HG03520 (cell line): ENCODE measurements around the gene FKBP5.
"Not testable (repeated sequence)": the region's sequence is repeated elsewhere in the genome, so short reads cannot be mapped to it uniquely, and the experiment has no call there.

Experiments
- ATAC-seq: cut with Tn5 transposase; IDR thresholded peaks from one replicate; pipeline ENCODE4 v1.9.1; 2021; ENCODE audit warnings: mild to moderate bottlenecking, moderate library complexity; ENCODE audit not compliant: unreplicated experiment

The FKBP5 gene

GRCh38 chr6:35688605-35689322, at the start of gene FKBP5:
FKBP5 (minus strand) TSS chr6:35688915; CDS start chr6:35642824, 46,091 bp downstream.
- peak; percentile 77 for ATAC-seq

GRCh38 chr6:35737413-35738211, 48.9 kb upstream of the FKBP5 start:
- no peak for ATAC-seq

- ATAC-seq: no peak
Measured at GRCh38 chr6:35736982-35737412, 48.3 kb upstream of the FKBP5 start, which contains the start of gene ARMC12. ARMC12 (plus strand) TSS chr6:35737032; CDS start chr6:35737109, 77 bp downstream.

GRCh38 chr6:35736253-35736894, 47.7 kb upstream of the FKBP5 start:
- ATAC-seq: no peak

- no peak for ATAC-seq
Measured at GRCh38 chr6:35735452-35735851, 46.7 kb upstream of the FKBP5 start.

GRCh38 chr6:35734319-35734718, 45.6 kb upstream of the FKBP5 start:
- ATAC-seq: not testable (repeated sequence)

GRCh38 chr6:35733633-35734032, 44.9 kb upstream of the FKBP5 start:
- no peak for ATAC-seq

- peak; percentile 36 for ATAC-seq
Measured at GRCh38 chr6:35731736-35732532, 43.2 kb upstream of the FKBP5 start.

- peak; percentile 37 for ATAC-seq
Measured at GRCh38 chr6:35731414-35731735, 42.7 kb upstream of the FKBP5 start.

GRCh38 chr6:35730745-35731413, 42.2 kb upstream of the FKBP5 start:
- no peak for ATAC-seq

GRCh38 chr6:35729722-35730121, 41.0 kb upstream of the FKBP5 start:
- ATAC-seq: no peak

- no peak for ATAC-seq
Measured at GRCh38 chr6:35728683-35729678, 40.3 kb upstream of the FKBP5 start.

GRCh38 chr6:35727935-35728682, 39.4 kb upstream of the FKBP5 start:
- peak; percentile 41 for ATAC-seq

GRCh38 chr6:35727231-35727934, 38.7 kb upstream of the FKBP5 start:
- peak; percentile 15 for ATAC-seq

GRCh38 chr6:35725721-35726438, 37.2 kb upstream of the FKBP5 start:
- ATAC-seq: no peak

GRCh38 chr6:35725081-35725708, 36.5 kb upstream of the FKBP5 start:
- no peak for ATAC-seq

GRCh38 chr6:35724471-35724870, 35.8 kb upstream of the FKBP5 start:
- ATAC-seq: no peak
